GM12878 (cell line): Measurements from ENCODE around the gene PARP1. TPM values are rescaled to one million over a fixed set of nuclear protein-coding genes. Genes with fewer than 3 reads are reported as not detected.

Experiments
- ATAC-seq: fragments of 200-7000 bp; cut with Tn5 transposase; 3 replicates; pipeline ENCODE4 v1.9.1; 2020; ENCODE audit warnings: mild to moderate bottlenecking, moderate library complexity
- BruUV-seq: library from RNA; stranded (reverse); fragments of 400-500 nt; replicated peaks from 2 replicates; lab custom pipeline; 2021; lab: Mats Ljungman, UMichigan
- CTCF ChIA-PET: fragments of 300-600 bp; sonication (Branson Sonifier 250); formaldehyde crosslinking; extraction: SDS; loops from one replicate; lab custom pipeline; 2021; ENCODE audit warnings: inconsistent platforms; lab: Yijun Ruan, JAX
- POLR2A ChIA-PET: fragments of 350-600 bp; formaldehyde crosslinking; extraction: SDS; loops from one replicate; lab custom pipeline; 2021; ENCODE audit warnings: inconsistent platforms; lab: Charles Lee
- RAD21 ChIA-PET: fragments of 300-600 bp; sonication (Branson Sonifier 250); formaldehyde crosslinking; loops from one replicate; lab custom pipeline; 2023; ENCODE audit warnings: antibody characterized with exemption; ENCODE audit not compliant: unreplicated experiment; lab: Charles Lee
- SMC1A ChIA-PET: fragments of 300-600 bp; sonication (Branson Sonifier 250); formaldehyde crosslinking; loops from one replicate; lab custom pipeline; 2023; ENCODE audit not compliant: unreplicated experiment, uncharacterized antibody; lab: Charles Lee
- DNase-seq: peaks from one replicate; pipeline ENCODE4 v3.0.0-alpha.2; 2011; ENCODE audit warnings: low read depth, low spot score
- FAIRE-seq: peaks from 3 replicates; lab custom pipeline; 2011; peaks lifted over from hg19 to GRCh38; lab: Jason Lieb, UNC
- H2AFZ ChIP-seq: 2 replicates; pipeline ENCODE4 v1.6.0; 2011; ENCODE audit warnings: low read depth, low read length, control low read depth; ENCODE audit not compliant: control insufficient read depth
- H3K27ac ChIP-seq: 2 replicates; pipeline ENCODE4 v1.5.1; 2011; ENCODE audit warnings: control low read depth; ENCODE audit not compliant: control insufficient read depth, insufficient read depth
- H3K27me3 ChIP-seq, 2 experiments: replicated peaks in 1 of 2; 2 replicates each; pipeline versions ENCODE4 v1.6.0 to v1.6.1; 2011; ENCODE audit warnings: low read length in 1 of 2; ENCODE audit not compliant: control insufficient read depth in 2 of 2, insufficient read depth in 2 of 2
- H3K36me3 ChIP-seq, 2 experiments: 2 replicates each; pipeline ENCODE4 v1.5.1; 2011; ENCODE audit warnings: low read length in 1 of 2; ENCODE audit not compliant: control insufficient read depth in 2 of 2, insufficient read depth in 2 of 2
- H3K4me1 ChIP-seq: 2 replicates; pipeline ENCODE4 v1.6.1; 2011; ENCODE audit warnings: mild to moderate bottlenecking, low read length, moderate library complexity, mixed read lengths; ENCODE audit not compliant: control insufficient read depth, insufficient read depth
- H3K4me2 ChIP-seq: 2 replicates; pipeline ENCODE4 v1.6.0; 2011; ENCODE audit warnings: control low read depth; ENCODE audit not compliant: control insufficient read depth, insufficient read depth
- H3K4me3 ChIP-seq: fragments of 200-600 bp; sonication (generic); 2 replicates; pipeline ENCODE4 v1.5.1; 2016
- H3K79me2 ChIP-seq: 2 replicates; pipeline ENCODE4 v1.6.0; 2011; ENCODE audit warnings: low read length; ENCODE audit not compliant: control insufficient read depth, insufficient read depth
- H3K9ac ChIP-seq: 2 replicates; pipeline ENCODE4 v1.8.0; 2011; ENCODE audit warnings: low read length, control low read depth, mixed read lengths; ENCODE audit not compliant: control insufficient read depth, insufficient read depth
- H3K9me3 ChIP-seq: replicated peaks from 3 replicates; pipeline ENCODE4 v1.5.1; 2011; ENCODE audit warnings: mild to moderate bottlenecking, low read length; ENCODE audit not compliant: control insufficient read depth, insufficient read depth
- H4K20me1 ChIP-seq: 2 replicates; pipeline ENCODE4 v1.6.0; 2011; ENCODE audit not compliant: control insufficient read depth, insufficient read depth
- IRF4 ChIP-seq: IDR thresholded peaks from 2 replicates; pipeline ENCODE4 v1.6.1; 2011; ENCODE audit warnings: low read depth, low read length
- KAT2A ChIP-seq: conservative IDR thresholded peaks from 2 replicates; pipeline ENCODE4 v1.6.1; 2011; ENCODE audit warnings: low read depth, low read length; ENCODE audit not compliant: control insufficient read depth
- LARP7 ChIP-seq: fragments of 450-650 bp; IDR thresholded peaks from 2 replicates; pipeline ENCODE4 v1.6.1; 2017; ENCODE audit warnings: mild to moderate bottlenecking
- NFIC ChIP-seq: IDR thresholded peaks from 2 replicates; pipeline ENCODE4 v1.6.1; 2012; ENCODE audit warnings: low read depth, mild to moderate bottlenecking, inconsistent platforms, low read length, moderate library complexity
- POLR2AphosphoS2 ChIP-seq: IDR thresholded peaks from 2 replicates; pipeline ENCODE4 v1.6.1; 2011; ENCODE audit warnings: low read depth, mild to moderate bottlenecking, low read length, improper control_type of control experiment, moderate library complexity
- RFX5 ChIP-seq: IDR thresholded peaks from 2 replicates; pipeline ENCODE4 v1.6.1; 2011; ENCODE audit warnings: low read depth, low read length, improper control_type of control experiment
- RUNX3 ChIP-seq: IDR thresholded peaks from 2 replicates; pipeline ENCODE4 v1.6.1; 2012; ENCODE audit warnings: low read length, inconsistent platforms
- SMARCA5 ChIP-seq: fragments of 450-650 bp; IDR thresholded peaks from 2 replicates; pipeline ENCODE4 v1.6.1; 2017; ENCODE audit warnings: mild to moderate bottlenecking
- STAT1 ChIP-seq: fragments of 450-650 bp; conservative IDR thresholded peaks from 2 replicates; pipeline ENCODE4 v1.6.1; 2014; ENCODE audit warnings: antibody characterized with exemption, mild to moderate bottlenecking
- SUPT20H ChIP-seq: IDR thresholded peaks from 2 replicates; pipeline ENCODE4 v1.6.1; 2011; ENCODE audit warnings: low read depth, mild to moderate bottlenecking, low read length, moderate library complexity, borderline replicate concordance; ENCODE audit not compliant: control insufficient read depth
- ZNF217 ChIP-seq: fragments of 450-650 bp; IDR thresholded peaks from 2 replicates; pipeline ENCODE4 v1.6.1; 2017; ENCODE audit warnings: antibody characterized with exemption, mild to moderate bottlenecking
- WGBS: methylation state at CpG from one replicate; pipeline ENCODE4 v1.1.6; 2016; ENCODE audit warnings: low lambda C conversion rate; ENCODE audit not compliant: insufficient replicate concordance, insufficient coverage; ENCODE audit errors: missing lambda C conversion rate; 5-methylcytosine and 5-hydroxymethylcytosine counted together
- in situ Hi-C: fragments of 300-500 bp; cut with MboI; formaldehyde crosslinking; loops from 9 replicates; pipeline ENCODE4 v1.14.3; 2018; ENCODE audit warnings: mixed read lengths
- intact Hi-C: fragments of 100-400 bp; cut with micrococcal nuclease; formaldehyde crosslinking; loops from one replicate; pipeline ENCODE4 v1.14.2; 2022; ENCODE audit not compliant: unreplicated experiment
- polyA plus RNA-seq, 11 experiments: library from polyadenylated mRNA; depleted of rRNA in 4 of 11; unstranded in 6 of 11; stranded (reverse) in 5 of 11; fragments of >200 nt; fragmentation: Nextera tagmentation in 4 of 11; fragmentation: Illumina TruSeq in 1 of 11; extraction: Ambion mirVana in 4 of 11; extraction: Trizol in 1 of 11; gene quantifications; 1 replicate in 1 of 11; 2 replicates in 10 of 11; pipeline versions ENCODE4 v1.2.1 to v1.2.3, GENCODE V29; 2011 to 2016; ENCODE audit warnings: inconsistent platforms in 2 of 11, missing spikeins in 2 of 11, low read depth in 1 of 11
- total RNA-seq, 4 experiments: library from RNA; depleted of rRNA in 3 of 4; stranded (reverse); fragments of >200 nt in 3 of 4; fragmentation: Illumina TruSeq in 1 of 4; extraction: Trizol in 1 of 4; gene quantifications; 2 replicates each; pipeline versions ENCODE4 v1.2.1 to v1.2.3, GENCODE V29; 2013 to 2021
- TF ChIP-seq, protein P1 (sequence below): fragments of 450-650 bp; IDR thresholded peaks from 2 replicates; pipeline ENCODE4 v1.6.1; 2016; ENCODE audit warnings: mild to moderate bottlenecking
- TF ChIP-seq, protein P2 (sequence below), 3 experiments: IDR thresholded peaks in 2 of 3; conservative IDR thresholded peaks in 1 of 3; 2 replicates each; pipeline ENCODE4 v1.5.1; 2011; ENCODE audit warnings: low read depth in 3 of 3, low read length in 3 of 3, mild to moderate bottlenecking in 3 of 3, control low read depth in 2 of 3, moderate library complexity in 2 of 3, inconsistent platforms in 1 of 3, mixed read lengths in 1 of 3; ENCODE audit not compliant: control insufficient read depth in 2 of 3, insufficient read depth in 1 of 3; ENCODE audit errors: extremely low read depth in 1 of 3
- TF ChIP-seq, protein P3 (sequence below): fragments of 450-650 bp; IDR thresholded peaks from 2 replicates; pipeline ENCODE4 v1.6.1; 2017; ENCODE audit warnings: low read depth, mild to moderate bottlenecking, moderate library complexity
- TF ChIP-seq, protein P4 (sequence below): IDR thresholded peaks from 2 replicates; pipeline ENCODE4 v1.6.1; 2011; ENCODE audit warnings: mild to moderate bottlenecking, low read depth, low read length, moderate library complexity; ENCODE audit not compliant: insufficient replicate concordance

PARP1 gene
- total and polyA plus RNA-seq, 10 of the 15 experiments (the other 5 are each of a cell fraction or from before 2014, with no cell fraction given), result 113 to 287 (median 265) TPM

DNA sequence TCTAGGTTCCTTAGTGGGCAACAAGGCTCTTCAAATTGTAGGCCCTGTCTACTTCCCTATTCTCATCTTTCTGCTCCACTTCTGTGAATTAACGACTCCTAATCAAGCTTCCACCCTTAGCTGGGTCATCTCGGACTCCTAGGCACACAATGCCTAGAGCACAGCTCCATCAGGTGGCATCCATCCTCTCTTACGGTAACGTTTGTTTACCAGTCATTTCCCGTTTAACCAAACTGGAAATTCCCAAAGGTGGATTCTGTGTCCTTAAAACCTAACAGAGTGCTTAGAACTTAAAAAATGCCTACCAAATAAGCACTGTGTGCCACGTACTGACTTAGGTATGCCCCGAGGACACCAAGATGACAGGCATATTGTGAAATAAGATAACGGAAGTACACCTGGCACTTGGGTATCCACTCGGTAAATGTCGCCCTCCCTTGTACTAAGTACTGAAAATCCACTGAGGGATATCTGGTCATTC, 1.5 kb downstream of the PARP1 start:
- intact Hi-C loops (loop anchor here (5.0 to 10.0 kb wide), 3 partner anchors 279 to 344 kb away; partner anchors contain the start of genes H3-3A and ITPKB), in situ Hi-C loops (no loop called here)
- ChIA-PET SMC1A (interaction anchor here (0.5 to 5.4 kb wide), 15 partner anchors 10 to 537 kb away, joined by 3 to 32 read pairs (median 4); no protein-coding TSS in a partner anchor), CTCF (interaction anchor here (0.7 to 4.5 kb wide), 19 partner anchors 10 to 419 kb away, joined by 3 to 60 read pairs (median 4); no protein-coding TSS in a partner anchor), POLR2A (interaction anchor here (1.5 kb wide), 1 partner anchor 281 kb away, joined by 6 read pairs; no protein-coding TSS in a partner anchor), RAD21 (interaction anchor here (0.6 to 3.9 kb wide), 10 partner anchors 35 to 283 kb away, joined by 3 to 19 read pairs (median 8); partner anchors contain the start of gene LIN9)
- ATAC-seq (peak; percentile 19), FAIRE-seq (peak; percentile 69), DNase-seq (no peak)
- Histone ChIP-seq H3K79me2 (peaks cover 62% of the 10 kb centered on the region), H3K9me3 (no peaks in the 10 kb centered on the region; the same call in 2 of the 3 replicates), H3K4me1 (peaks cover 26% of the 10 kb centered on the region), H3K9ac (peak overlapping the region; percentile 83), H3K36me3 (peaks cover 2 to 5% of the 10 kb centered on the region in 2 experiments; a peak in 1 of 4 replicates), H2AFZ (peak overlapping the region; percentile 35), H3K27me3 (no peaks in the 10 kb centered on the region), H3K27ac (peak overlapping the region; percentile 77), H4K20me1 (no peaks in the 10 kb centered on the region), H3K4me2 (peak overlapping the region; percentile 93), H3K4me3 (peak overlapping the region; percentile 86)
- under 1% methylated on average over 10 of the region's 10 CpGs for WGBS
- TF ChIP-seq RUNX3, result no peak
- TF ChIP-seq KAT2A, result no peak
- no peak for TF ChIP-seq SUPT20H
- no peak for TF ChIP-seq IRF4
- no peak for TF ChIP-seq POLR2AphosphoS2
- TF ChIP-seq, protein P1, sequence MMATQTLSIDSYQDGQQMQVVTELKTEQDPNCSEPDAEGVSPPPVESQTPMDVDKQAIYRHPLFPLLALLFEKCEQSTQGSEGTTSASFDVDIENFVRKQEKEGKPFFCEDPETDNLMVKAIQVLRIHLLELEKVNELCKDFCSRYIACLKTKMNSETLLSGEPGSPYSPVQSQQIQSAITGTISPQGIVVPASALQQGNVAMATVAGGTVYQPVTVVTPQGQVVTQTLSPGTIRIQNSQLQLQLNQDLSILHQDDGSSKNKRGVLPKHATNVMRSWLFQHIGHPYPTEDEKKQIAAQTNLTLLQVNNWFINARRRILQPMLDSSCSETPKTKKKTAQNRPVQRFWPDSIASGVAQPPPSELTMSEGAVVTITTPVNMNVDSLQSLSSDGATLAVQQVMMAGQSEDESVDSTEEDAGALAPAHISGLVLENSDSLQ, result peak; percentile 45; the same call in 1 of the 2 replicates
- TF ChIP-seq, protein P2, sequence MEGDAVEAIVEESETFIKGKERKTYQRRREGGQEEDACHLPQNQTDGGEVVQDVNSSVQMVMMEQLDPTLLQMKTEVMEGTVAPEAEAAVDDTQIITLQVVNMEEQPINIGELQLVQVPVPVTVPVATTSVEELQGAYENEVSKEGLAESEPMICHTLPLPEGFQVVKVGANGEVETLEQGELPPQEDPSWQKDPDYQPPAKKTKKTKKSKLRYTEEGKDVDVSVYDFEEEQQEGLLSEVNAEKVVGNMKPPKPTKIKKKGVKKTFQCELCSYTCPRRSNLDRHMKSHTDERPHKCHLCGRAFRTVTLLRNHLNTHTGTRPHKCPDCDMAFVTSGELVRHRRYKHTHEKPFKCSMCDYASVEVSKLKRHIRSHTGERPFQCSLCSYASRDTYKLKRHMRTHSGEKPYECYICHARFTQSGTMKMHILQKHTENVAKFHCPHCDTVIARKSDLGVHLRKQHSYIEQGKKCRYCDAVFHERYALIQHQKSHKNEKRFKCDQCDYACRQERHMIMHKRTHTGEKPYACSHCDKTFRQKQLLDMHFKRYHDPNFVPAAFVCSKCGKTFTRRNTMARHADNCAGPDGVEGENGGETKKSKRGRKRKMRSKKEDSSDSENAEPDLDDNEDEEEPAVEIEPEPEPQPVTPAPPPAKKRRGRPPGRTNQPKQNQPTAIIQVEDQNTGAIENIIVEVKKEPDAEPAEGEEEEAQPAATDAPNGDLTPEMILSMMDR (IDR thresholded peaks at IDR 0.05 in 2 of 3, conservative IDR thresholded peaks at IDR 0.05 in 1 of 3; ENCODE audit: control insufficient read depth in 2 of 3, extremely low read depth in 1 of 3, insufficient read depth in 1 of 3, low read depth in 3 of 3, low read length in 3 of 3), result peak in 1 of 3 experiments; percentile 30; a peak in 2 of 6 replicates
- 0 out of 2 replicates have a peak, but pooled peaks have one; percentile 33 for TF ChIP-seq SMARCA5
- peak; percentile 1; the same call in 1 of the 2 replicates for TF ChIP-seq NFIC
- no peak for TF ChIP-seq RFX5
- no peak for TF ChIP-seq LARP7
- TF ChIP-seq, protein P3, sequence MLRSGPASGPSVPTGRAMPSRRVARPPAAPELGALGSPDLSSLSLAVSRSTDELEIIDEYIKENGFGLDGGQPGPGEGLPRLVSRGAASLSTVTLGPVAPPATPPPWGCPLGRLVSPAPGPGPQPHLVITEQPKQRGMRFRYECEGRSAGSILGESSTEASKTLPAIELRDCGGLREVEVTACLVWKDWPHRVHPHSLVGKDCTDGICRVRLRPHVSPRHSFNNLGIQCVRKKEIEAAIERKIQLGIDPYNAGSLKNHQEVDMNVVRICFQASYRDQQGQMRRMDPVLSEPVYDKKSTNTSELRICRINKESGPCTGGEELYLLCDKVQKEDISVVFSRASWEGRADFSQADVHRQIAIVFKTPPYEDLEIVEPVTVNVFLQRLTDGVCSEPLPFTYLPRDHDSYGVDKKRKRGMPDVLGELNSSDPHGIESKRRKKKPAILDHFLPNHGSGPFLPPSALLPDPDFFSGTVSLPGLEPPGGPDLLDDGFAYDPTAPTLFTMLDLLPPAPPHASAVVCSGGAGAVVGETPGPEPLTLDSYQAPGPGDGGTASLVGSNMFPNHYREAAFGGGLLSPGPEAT, result peak; percentile 33; the same call in 1 of the 2 replicates
- TF ChIP-seq, protein P4, sequence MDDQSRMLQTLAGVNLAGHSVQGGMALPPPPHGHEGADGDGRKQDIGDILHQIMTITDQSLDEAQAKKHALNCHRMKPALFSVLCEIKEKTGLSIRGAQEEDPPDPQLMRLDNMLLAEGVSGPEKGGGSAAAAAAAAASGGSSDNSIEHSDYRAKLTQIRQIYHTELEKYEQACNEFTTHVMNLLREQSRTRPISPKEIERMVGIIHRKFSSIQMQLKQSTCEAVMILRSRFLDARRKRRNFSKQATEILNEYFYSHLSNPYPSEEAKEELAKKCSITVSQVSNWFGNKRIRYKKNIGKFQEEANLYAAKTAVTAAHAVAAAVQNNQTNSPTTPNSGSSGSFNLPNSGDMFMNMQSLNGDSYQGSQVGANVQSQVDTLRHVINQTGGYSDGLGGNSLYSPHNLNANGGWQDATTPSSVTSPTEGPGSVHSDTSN, result no peak
- TF ChIP-seq STAT1, result no peak
- no peak for TF ChIP-seq ZNF217
- no TSS peak for BruUV-seq
